Stimulated activated CD8-positive, alpha-beta memory T cell treated with anti-CD3 and anti-CD28 coated beads, Interleukin-7, amount 100 ng/mL, for 24 hours (primary cell): ENCODE data around the gene BRPF1.

Source experiments
- DNase-seq: peaks from one replicate; pipeline ENCODE4 v3.0.0-alpha.2; 2020; ENCODE audit warnings: low read depth

The BRPF1 gene

DNA sequence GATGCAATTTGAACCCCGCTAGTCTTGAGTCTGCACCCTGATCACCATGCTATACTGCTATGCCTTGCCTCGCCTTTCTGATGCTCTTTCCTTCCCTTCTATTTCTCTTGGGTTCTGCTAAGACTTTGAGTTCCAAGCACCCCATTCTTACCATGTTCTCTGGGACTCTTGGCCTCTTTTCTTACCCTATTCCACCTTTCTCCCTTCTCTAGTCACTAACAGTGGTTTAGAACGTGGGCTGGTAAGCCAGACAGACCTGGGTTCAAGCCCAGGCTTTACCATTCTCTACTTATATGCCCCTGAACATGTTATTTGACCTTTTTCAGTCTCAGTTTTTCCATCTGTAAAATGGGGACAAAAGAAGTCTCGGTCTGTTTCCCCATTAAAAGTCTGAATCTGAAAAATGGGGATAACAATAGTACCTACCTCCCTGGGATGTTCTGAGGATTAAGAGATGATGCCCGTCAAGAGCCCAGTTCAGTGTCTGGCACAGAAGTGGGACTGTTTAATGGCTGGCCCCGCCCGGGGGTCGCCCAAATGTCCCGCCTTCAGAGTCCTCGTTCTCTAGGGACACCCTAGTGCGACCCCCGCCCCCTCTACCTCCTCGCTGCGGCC lies 60.4 kb downstream of the BRPF1 start:
- DNase-seq: no peak

DNA sequence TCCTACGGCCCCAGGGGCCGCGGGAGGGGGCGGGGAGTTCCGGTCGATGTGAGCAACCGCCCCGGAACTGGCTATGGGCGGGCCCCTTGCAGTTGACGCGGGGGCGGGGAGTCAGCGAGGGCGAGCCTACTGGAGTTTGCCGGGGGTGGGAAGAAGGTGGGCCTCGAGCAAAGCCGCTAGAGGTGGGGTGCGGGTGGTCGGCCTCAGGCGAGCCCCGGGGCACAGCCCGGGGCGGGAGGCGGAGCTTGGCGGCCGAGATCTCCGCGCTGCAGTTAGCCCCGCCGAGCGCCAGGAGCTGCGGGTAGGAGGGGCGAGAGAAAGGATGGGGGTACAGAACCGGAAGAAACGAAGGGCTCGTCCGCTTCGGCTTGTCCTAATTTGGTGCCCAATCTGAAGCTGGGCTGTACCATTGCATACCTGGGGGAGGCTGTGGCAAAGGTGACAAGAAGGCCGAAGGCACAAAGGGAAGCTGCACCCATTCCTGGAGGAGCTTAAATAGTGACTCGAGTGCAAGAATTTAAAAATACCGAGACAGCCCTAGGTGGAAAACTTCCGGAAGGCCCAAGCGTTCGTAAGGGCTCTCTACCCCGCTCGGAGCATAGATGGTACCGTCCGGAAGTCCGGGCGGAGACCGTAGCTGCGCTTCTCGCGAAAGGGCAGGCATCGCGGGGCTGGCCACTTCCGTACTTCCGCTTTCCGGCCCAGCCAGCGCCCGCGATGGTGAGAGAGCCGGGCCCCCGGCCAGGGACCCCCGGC lies 61.0 kb downstream of the BRPF1 start, which contains the start of the genes ARPC4 and TADA3:
TSS of gene ARPC4 (plus strand) at position 678 of the 756 bp plus-strand sequence. CDS start at position 718, 40 bp downstream.
TSS of gene TADA3 (minus strand) at position 69 of the 756 bp plus-strand sequence. CDS start 1,007 bp downstream, outside the sequence.
- DNase-seq: peak; percentile 81

DNA sequence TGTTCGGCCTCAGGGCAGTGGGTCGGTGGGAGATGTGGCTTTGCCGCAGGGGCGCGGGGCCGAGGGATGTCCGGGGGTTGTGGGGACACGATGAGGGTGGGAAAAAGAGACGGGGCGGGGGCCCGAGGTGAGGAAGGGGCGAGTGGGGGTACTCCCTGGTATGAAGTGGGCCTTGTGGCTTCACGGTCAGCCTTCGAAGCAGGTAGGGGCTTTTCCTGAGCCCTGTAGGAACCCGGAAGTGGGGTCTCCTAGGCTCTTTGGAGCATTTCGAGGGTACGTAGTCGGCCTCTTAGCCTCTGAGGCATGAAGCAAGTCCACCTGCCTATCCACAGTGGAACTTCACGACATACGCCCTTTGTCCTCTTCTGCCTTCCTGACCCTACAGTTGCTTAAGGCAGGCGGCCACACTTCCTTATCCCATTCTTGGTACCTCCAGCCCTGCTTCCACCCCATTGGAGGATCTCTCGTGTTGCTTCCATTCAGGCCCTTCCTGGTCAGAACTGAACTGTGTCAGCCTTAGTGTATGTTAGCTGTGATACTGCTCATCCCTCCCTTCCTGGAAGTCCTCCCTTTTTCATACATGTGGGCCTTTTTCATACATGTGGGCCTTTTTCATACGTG lies 61.7 kb downstream of the BRPF1 start:
- DNase-seq: no peak

DNA sequence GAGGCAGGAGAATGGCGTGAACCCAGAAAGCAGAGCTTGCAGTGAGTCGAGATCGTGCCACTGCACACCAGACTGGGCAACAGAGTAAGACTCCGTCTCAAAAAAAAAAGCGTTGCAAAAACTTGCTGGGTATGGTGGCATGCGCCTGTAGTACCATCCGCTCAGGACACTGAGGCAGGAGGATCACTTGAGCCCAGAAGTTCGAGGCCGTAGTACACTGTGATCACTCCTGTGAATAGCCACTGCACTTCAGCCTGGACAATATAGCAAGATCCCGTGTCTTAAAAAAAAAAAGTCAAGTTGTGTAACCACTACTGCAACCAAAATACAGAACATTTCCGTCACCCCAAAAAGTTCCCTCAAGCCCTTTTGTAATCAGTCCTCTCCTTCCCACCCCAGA lies 62.9 kb downstream of the BRPF1 start:
- no peak for DNase-seq

DNA sequence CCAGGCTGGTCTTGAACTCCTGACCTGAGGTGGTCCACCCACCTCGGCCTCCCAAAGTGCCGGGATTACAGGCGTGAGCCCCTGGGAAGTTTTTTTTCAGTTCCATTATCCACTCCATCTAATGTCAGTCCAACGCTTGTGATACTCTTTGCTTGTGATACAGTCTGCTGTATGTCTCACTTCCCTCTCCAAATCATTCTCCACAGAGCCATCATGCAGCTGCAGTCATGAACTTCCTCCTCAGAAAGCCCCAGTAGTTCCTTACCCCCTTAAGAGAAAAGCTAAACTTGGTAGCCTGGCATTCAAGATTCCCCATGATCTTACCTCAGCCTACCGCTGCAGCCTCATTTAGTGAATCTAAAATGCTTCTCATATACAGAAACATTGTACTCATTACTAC lies 63.7 kb downstream of the BRPF1 start:
- DNase-seq: no peak

DNA sequence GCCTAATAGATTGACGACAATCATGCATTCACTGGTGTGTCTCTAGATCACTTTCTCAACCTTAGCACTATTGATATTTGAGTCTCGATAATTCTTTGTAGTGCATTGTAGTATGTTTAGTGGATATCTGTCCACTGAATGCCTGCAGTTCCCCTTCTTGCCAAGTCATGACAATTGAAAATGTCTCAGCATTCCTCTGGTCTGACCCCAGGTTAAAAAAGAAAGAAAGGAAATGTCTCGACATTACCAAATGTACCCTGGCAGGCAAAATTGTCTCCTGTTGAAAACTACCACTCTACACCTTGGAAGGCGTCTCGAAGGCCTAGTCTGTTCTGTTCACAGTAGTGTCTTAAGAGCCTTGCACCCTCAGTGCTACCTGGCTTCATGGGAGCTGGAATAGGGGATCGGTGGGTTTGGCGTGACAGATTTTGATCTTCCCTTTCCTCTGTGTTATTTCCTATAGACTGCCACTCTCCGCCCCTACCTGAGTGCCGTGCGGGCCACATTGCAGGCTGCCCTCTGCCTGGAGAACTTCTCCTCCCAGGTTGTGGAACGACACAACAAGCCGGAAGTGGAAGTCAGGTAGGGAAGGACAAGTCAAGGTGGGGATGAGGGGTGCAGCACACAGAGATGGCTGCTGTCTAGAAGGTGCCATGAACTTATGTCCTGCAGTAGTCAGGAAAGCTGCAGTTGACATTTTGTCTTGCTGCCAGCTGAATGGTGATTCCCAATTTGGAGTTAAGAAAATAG lies 65.8 kb downstream of the BRPF1 start:
- no peak for DNase-seq
